GM12864 (cell line): ENCODE data around the gene PEX19.

ENCODE experiments used
- DNase-seq: peaks from one replicate; pipeline ENCODE4 v3.0.0-alpha.2; 2011; ENCODE audit warnings: low read depth
- H3K4me3 ChIP-seq: 2 replicates; pipeline ENCODE4 v1.5.1; 2011; ENCODE audit warnings: mild to moderate bottlenecking, low read depth, low read length, control low read depth
- TF ChIP-seq, protein P1 (sequence below): IDR thresholded peaks from 2 replicates; pipeline ENCODE4 v1.5.1; 2011; ENCODE audit warnings: low read depth, mild to moderate bottlenecking, moderate library complexity, low read length, control low read depth, inconsistent platforms; ENCODE audit errors: missing control alignments

PEX19 gene

DNA sequence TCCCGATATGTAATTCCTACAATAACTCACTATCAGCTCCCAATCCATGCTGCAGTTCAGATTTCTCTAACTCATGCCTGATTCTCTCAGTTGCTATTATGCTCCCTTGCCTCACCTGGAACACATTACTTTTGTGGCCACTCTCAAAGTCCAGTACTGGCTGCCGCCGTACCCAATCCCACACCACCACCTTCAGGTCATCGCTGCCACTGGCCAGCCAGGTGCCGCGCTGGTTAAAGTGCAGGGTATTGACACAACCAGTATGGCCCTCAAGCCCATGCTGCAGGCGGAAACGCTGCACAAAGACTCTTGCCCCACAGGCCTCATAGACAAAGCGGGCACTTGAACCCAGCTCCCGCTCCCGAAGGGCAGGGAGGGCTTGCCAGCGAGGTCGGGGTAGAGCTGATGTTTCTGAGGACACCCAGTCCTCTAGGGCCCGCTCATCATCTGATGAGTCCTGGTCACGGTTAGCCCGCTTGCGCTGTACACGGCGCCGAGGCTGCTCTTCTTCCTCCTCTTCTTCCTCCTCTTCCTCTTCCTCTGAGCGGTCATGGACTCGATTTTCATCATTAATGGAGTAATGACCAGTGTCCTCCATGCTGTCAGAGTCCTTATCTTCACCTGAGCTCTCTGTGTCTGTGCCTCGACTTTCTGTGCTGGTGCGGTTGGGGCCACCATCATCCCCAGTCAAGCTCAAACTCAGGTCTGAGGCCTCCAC is 45.2 kb downstream of the PEX19 start:
- H3K4me3 ChIP-seq = no peak overlapping the region
- DNase-seq = no peak
- TF ChIP-seq, protein P1, sequence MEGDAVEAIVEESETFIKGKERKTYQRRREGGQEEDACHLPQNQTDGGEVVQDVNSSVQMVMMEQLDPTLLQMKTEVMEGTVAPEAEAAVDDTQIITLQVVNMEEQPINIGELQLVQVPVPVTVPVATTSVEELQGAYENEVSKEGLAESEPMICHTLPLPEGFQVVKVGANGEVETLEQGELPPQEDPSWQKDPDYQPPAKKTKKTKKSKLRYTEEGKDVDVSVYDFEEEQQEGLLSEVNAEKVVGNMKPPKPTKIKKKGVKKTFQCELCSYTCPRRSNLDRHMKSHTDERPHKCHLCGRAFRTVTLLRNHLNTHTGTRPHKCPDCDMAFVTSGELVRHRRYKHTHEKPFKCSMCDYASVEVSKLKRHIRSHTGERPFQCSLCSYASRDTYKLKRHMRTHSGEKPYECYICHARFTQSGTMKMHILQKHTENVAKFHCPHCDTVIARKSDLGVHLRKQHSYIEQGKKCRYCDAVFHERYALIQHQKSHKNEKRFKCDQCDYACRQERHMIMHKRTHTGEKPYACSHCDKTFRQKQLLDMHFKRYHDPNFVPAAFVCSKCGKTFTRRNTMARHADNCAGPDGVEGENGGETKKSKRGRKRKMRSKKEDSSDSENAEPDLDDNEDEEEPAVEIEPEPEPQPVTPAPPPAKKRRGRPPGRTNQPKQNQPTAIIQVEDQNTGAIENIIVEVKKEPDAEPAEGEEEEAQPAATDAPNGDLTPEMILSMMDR = no peak

DNA sequence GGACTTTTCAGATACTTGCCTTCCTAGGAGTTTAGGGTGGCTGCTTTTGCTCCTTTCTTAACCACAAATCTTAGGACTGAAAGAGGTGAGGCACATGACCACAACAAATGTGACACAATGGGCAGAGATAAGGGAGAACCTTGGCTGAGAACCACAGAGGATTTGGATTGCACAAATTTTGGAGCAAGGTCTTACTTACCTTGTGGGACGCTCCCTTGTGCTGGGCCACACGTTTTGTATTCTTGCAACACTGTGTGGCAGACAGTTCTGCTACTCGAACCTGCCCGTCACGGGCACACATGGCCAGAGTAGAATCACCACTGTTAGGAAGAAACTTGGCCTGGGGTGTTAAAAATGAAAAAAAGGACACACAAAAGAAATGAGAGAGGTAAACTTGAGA is 46.5 kb downstream of the PEX19 start:
- TF ChIP-seq, protein P1 = no peak
- H3K4me3 ChIP-seq = no peak overlapping the region
- no peak for DNase-seq

DNA sequence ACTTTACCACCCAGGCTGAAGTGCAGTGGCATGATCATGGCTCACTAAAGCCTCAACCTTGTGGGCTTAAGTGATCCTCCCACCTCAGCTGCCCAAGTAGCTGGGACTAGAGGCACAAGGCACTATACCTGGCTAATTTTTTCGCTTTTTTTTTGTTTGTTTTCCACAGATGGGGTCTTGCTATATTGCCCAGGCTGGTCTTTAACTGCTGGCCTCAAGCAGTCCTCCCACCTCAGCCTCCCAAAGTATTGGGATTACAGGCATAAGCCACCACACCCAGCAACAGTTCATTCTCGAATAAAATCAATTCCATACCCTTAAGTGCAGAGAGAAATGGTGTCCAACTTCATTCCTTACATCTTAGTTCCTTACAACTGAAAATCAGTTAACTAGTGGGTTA is 47.4 kb downstream of the PEX19 start:
- TF ChIP-seq, protein P1 = no peak
- H3K4me3 ChIP-seq = no peak overlapping the region
- no peak for DNase-seq

DNA sequence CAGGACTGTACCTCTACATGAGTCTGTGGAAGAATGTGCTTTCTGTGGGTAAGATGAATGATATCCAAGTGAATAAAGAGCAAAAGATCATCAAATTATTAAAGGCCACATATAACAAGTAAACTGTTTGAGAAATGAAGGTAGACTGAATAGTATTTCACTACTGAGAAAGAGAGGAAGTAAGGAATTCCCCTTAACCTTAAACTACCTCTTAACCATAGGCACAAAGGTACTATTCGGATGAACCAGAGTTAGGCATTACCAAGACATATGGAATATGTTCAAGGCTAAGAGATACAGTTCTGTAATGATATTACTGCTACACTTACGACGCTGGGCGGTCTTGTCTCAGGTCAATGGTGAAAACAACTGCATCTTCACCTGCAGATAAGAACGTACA is 48.1 kb downstream of the PEX19 start:
- no peak for DNase-seq
- TF ChIP-seq, protein P1 = no peak

DNA sequence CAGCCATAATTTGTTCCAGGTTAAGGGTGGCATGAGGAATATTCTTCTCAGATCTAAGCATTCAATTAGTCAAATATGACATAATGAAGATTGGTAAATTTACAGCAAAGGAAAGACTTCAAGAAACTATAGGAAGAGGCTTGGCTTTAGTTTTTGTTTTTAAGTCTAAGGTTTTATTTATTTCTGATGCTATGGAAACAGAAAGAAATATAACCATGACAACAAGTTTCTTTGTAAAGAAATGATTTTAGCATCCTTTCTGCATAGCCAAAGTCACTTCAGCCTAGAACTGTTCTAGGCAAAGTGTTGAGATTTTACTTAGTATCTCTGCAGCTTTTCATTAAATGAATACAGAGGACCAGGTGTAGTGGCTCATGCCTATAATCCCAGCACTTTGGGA is 52.0 kb downstream of the PEX19 start:
- no peak overlapping the region for H3K4me3 ChIP-seq
- TF ChIP-seq, protein P1 = no peak
- DNase-seq = no peak

More for the DNA sequence above, 48.1 kb downstream of the PEX19 start:
- no peak overlapping the region for H3K4me3 ChIP-seq

DNA sequence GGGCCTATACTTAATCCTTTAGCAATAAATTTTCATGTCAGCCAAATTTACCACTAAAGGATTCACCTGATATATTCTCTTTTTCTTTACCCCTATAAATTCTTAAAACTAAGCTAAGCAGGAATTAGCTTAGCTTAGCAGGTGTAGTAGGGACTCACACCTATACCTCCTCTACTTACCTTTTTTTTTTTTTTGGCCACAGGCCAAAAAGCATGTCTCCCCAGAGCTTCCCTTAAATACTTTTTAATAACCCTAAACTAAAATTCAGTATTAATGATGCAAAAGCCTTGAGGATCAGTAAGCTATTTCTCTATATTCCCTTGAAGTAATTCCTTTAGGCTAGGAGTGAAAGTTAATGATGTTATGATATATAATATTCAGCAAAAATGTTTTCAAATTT is 56.5 kb downstream of the PEX19 start:
- H3K4me3 ChIP-seq = no peak overlapping the region
- no peak for DNase-seq
- TF ChIP-seq, protein P1 = no peak

DNA sequence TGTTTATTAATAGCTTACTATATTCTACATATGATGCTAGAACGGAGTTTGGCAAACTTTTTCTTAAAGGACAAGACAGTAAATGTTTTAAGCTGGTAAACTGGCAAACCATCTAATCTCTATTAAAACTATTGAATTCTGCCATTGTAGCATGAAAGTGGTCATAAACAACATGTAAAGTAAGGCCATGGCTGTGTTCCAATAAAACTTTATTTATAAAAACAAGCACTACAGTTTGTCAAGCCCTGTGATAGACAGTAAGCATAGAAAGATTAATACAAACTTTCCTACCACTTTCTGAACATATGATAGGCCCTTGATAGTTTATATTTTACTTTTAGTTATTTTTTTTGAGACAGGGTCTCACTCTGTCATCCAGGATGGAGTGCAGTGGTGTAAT is 57.4 kb downstream of the PEX19 start:
- no peak overlapping the region for H3K4me3 ChIP-seq
- TF ChIP-seq, protein P1 = no peak
- no peak for DNase-seq
